Erythroblast (primary cell): ENCODE results near the gene PYHIN1.

Experiments
- GATA1 ChIP-seq: IDR thresholded peaks from 2 replicates; pipeline ENCODE4 v1.6.1; 2011; ENCODE audit warnings: low read depth, mild to moderate bottlenecking, control low read depth, low read length, moderate library complexity
- POLR2A ChIP-seq: IDR thresholded peaks from 2 replicates; pipeline ENCODE4 v1.6.1; 2011; ENCODE audit warnings: mild to moderate bottlenecking, low read length

DNA sequence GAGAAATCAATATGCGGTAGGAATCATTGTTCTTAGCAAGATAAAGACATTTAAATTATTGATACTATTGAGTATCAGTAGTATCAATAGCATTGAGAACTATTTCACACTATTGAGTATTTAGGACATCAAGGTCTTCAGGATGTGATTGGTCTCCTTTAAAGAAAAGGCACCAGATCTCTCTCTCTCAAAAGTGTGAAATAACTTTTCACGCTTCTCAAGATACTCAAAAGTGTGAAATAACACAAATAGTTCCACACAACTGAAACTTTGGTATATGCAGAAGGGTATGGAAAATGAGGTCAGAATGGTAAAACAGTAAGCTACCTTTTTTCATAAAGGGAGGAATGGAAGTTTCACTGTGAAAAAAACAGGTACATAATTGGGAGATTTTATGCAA lies 6.7 kb upstream of the PYHIN1 start:
- TF ChIP-seq POLR2A (no peak), GATA1 (no peak)
